Colon (tissue), 2 donors: Measurements from ENCODE around the gene SLCO2B1.
"Not testable (repeated sequence)": the region's sequence is repeated elsewhere in the genome, so short reads cannot be mapped to it uniquely, and the experiment has no call there.

Experiments used
- FAIRE-seq: peaks from 2 replicates; lab custom pipeline; 2012; peaks lifted over from hg19 to GRCh38; lab: Jason Lieb, UNC
- donor health status: control.
- donor health status: control.

Gene SLCO2B1

GRCh38 chr11:75150879-75151278 lies at the start of gene SLCO2B1:
Gene SLCO2B1, plus strand, starts transcription at chr11:75151107. Its CDS starts 275 bp downstream, at chr11:75151382.
- no peak for FAIRE-seq

GRCh38 chr11:75101424-75102128 lies 49.3 kb upstream of the SLCO2B1 start:
- FAIRE-seq = no peak

- FAIRE-seq = no peak
Measured at GRCh38 chr11:75103380-75104026, 47.4 kb upstream of the SLCO2B1 start.

- FAIRE-seq = no peak
Measured at GRCh38 chr11:75105462-75105925, 45.4 kb upstream of the SLCO2B1 start.

GRCh38 chr11:75105967-75106681 lies 44.8 kb upstream of the SLCO2B1 start:
- not testable (repeated sequence) for FAIRE-seq

GRCh38 chr11:75107187-75107586 lies 43.7 kb upstream of the SLCO2B1 start:
- no peak for FAIRE-seq

- no peak for FAIRE-seq
Measured at GRCh38 chr11:75112200-75112599, 38.7 kb upstream of the SLCO2B1 start.

- no peak for FAIRE-seq
Measured at GRCh38 chr11:75113030-75113429, 37.9 kb upstream of the SLCO2B1 start.

- no peak for FAIRE-seq
Measured at GRCh38 chr11:75114465-75114864, 36.4 kb upstream of the SLCO2B1 start.

GRCh38 chr11:75118577-75118976 lies 32.3 kb upstream of the SLCO2B1 start:
- no peak for FAIRE-seq

- no peak for FAIRE-seq
Measured at GRCh38 chr11:75126564-75126963, 24.3 kb upstream of the SLCO2B1 start.

- no peak for FAIRE-seq
Measured at GRCh38 chr11:75132080-75132479, 18.8 kb upstream of the SLCO2B1 start.

GRCh38 chr11:75133976-75134375 lies 16.9 kb upstream of the SLCO2B1 start:
- no peak for FAIRE-seq

- no peak for FAIRE-seq
Measured at GRCh38 chr11:75135021-75135650, 15.8 kb upstream of the SLCO2B1 start.

GRCh38 chr11:75135651-75136050 lies 15.3 kb upstream of the SLCO2B1 start:
- FAIRE-seq = no peak

- FAIRE-seq = no peak
Measured at GRCh38 chr11:75140269-75141138, 10.4 kb upstream of the SLCO2B1 start.

- no peak for FAIRE-seq
Measured at GRCh38 chr11:75141166-75141565, 9.7 kb upstream of the SLCO2B1 start.

GRCh38 chr11:75142714-75143419 lies 8.0 kb upstream of the SLCO2B1 start:
- FAIRE-seq = no peak

- FAIRE-seq = no peak
Measured at GRCh38 chr11:75143420-75143731, 7.5 kb upstream of the SLCO2B1 start.

GRCh38 chr11:75144716-75145014 lies 6.2 kb upstream of the SLCO2B1 start:
- no peak for FAIRE-seq
